Right lobe of liver (tissue), 4 donors: Measurements from ENCODE around the gene CA5A.

Experiments
- POLR2A ChIP-seq: fragments of 450-650 bp; IDR thresholded peaks from one replicate; pipeline ENCODE4 v1.6.1; 2017; ENCODE audit warnings: antibody characterized with exemption, mild to moderate bottlenecking
- TF ChIP-seq, protein P1 (sequence below), 4 donors: fragments of 200-600 bp in 3 of 4; fragments of 450-650 bp in 1 of 4; IDR thresholded peaks; one replicate each; pipeline versions ENCODE4 v1.5.1 to v1.8.0; 2016 to 2022; ENCODE audit warnings: antibody characterized with exemption in 4 of 4, mild to moderate bottlenecking in 2 of 4
- donor health status: DM: no; HTN: no; CAD: no.
- donor health status: DM: no; HTN: no; CAD: no.
- donor health status: DM: no; HTN: yes; CAD: no.

GRCh38 chr16:87958632-87959031 is 22.3 kb upstream of the CA5A start:
- TF ChIP-seq, protein P1, sequence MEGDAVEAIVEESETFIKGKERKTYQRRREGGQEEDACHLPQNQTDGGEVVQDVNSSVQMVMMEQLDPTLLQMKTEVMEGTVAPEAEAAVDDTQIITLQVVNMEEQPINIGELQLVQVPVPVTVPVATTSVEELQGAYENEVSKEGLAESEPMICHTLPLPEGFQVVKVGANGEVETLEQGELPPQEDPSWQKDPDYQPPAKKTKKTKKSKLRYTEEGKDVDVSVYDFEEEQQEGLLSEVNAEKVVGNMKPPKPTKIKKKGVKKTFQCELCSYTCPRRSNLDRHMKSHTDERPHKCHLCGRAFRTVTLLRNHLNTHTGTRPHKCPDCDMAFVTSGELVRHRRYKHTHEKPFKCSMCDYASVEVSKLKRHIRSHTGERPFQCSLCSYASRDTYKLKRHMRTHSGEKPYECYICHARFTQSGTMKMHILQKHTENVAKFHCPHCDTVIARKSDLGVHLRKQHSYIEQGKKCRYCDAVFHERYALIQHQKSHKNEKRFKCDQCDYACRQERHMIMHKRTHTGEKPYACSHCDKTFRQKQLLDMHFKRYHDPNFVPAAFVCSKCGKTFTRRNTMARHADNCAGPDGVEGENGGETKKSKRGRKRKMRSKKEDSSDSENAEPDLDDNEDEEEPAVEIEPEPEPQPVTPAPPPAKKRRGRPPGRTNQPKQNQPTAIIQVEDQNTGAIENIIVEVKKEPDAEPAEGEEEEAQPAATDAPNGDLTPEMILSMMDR (IDR thresholded peaks at IDR 0.05): no peak
- no peak for TF ChIP-seq POLR2A
